ENCODE results near the gene SCYL1.
"Not testable (repeated sequence)": the region's sequence is repeated elsewhere in the genome, so short reads cannot be mapped to it uniquely, and the experiment has no call there.

The SCYL1 gene

DNA sequence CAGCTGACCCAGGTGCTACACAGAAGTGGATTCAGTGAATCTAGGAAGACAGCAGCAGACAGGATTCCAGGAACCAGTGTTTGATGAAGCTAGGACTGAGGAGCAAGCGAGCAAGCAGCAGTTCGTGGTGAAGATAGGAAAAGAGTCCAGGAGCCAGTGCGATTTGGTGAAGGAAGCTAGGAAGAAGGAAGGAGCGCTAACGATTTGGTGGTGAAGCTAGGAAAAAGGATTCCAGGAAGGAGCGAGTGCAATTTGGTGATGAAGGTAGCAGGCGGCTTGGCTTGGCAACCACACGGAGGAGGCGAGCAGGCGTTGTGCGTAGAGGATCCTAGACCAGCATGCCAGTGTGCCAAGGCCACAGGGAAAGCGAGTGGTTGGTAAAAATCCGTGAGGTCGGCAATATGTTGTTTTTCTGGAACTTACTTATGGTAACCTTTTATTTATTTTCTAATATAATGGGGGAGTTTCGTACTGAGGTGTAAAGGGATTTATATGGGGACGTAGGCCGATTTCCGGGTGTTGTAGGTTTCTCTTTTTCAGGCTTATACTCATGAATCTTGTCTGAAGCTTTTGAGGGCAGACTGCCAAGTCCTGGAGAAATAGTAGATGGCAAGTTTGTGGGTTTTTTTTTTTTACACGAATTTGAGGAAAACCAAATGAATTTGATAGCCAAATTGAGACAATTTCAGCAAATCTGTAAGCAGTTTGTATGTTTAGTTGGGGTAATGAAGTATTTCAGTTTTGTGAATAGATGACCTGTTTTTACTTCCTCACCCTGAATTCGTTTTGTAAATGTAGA lies 24.3 kb upstream of the SCYL1 start:
- no peak overlapping the region for H3K4me3 Mint-ChIP-seq
- no peaks in the 10 kb centered on the region for H3K9me3 Mint-ChIP-seq
- no peaks in the 10 kb centered on the region for H3K27me3 Mint-ChIP-seq
- no peak overlapping the region for H3K27ac Mint-ChIP-seq
- H3K4me1 Mint-ChIP-seq (ENCODE audit: low read depth) = peaks cover 44% of the 10 kb centered on the region
- no peaks in the 10 kb centered on the region for H3K36me3 Mint-ChIP-seq (ENCODE audit: low read depth)

DNA sequence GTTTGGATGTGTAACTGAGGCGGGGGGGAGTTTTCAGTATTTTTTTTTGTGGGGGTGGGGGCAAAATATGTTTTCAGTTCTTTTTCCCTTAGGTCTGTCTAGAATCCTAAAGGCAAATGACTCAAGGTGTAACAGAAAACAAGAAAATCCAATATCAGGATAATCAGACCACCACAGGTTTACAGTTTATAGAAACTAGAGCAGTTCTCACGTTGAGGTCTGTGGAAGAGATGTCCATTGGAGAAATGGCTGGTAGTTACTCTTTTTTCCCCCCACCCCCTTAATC lies 23.8 kb upstream of the SCYL1 start:
- no peaks in the 10 kb centered on the region for H3K9me3 Mint-ChIP-seq
- H3K27ac Mint-ChIP-seq = no peak overlapping the region
- H3K36me3 Mint-ChIP-seq (ENCODE audit: low read depth) = no peaks in the 10 kb centered on the region
- H3K27me3 Mint-ChIP-seq = no peaks in the 10 kb centered on the region
- peaks cover 45% of the 10 kb centered on the region for H3K4me1 Mint-ChIP-seq (ENCODE audit: low read depth)
- no peak overlapping the region for H3K4me3 Mint-ChIP-seq

DNA sequence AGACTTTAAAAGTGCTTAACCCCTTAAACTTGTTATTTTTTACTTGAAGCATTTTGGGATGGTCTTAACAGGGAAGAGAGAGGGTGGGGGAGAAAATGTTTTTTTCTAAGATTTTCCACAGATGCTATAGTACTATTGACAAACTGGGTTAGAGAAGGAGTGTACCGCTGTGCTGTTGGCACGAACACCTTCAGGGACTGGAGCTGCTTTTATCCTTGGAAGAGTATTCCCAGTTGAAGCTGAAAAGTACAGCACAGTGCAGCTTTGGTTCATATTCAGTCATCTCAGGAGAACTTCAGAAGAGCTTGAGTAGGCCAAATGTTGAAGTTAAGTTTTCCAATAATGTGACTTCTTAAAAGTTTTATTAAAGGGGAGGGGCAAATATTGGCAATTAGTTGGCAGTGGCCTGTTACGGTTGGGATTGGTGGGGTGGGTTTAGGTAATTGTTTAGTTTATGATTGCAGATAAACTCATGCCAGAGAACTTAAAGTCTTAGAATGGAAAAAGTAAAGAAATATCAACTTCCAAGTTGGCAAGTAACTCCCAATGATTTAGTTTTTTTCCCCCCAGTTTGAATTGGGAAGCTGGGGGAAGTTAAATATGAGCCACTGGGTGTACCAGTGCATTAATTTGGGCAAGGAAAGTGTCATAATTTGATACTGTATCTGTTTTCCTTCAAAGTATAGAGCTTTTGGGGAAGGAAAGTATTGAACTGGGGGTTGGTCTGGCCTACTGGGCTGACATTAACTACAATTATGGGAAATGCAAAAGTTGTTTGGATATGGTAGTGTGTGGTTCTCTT lies 23.2 kb upstream of the SCYL1 start:
- H3K27ac Mint-ChIP-seq = no peak overlapping the region
- H3K9me3 Mint-ChIP-seq = no peaks in the 10 kb centered on the region
- no peaks in the 10 kb centered on the region for H3K36me3 Mint-ChIP-seq (ENCODE audit: low read depth)
- peaks cover 45% of the 10 kb centered on the region for H3K4me1 Mint-ChIP-seq (ENCODE audit: low read depth)
- H3K4me3 Mint-ChIP-seq = no peak overlapping the region
- H3K27me3 Mint-ChIP-seq = no peaks in the 10 kb centered on the region

DNA sequence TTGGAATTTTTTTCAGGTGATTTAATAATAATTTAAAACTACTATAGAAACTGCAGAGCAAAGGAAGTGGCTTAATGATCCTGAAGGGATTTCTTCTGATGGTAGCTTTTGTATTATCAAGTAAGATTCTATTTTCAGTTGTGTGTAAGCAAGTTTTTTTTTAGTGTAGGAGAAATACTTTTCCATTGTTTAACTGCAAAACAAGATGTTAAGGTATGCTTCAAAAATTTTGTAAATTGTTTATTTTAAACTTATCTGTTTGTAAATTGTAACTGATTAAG lies 22.7 kb upstream of the SCYL1 start:
- Mint-ChIP-seq H3K4me3 (no peak overlapping the region), H3K27me3 (no peaks in the 10 kb centered on the region), H3K36me3 (ENCODE audit: low read depth) (no peaks in the 10 kb centered on the region), H3K27ac (no peak overlapping the region), H3K4me1 (ENCODE audit: low read depth) (peaks cover 45% of the 10 kb centered on the region), H3K9me3 (no peaks in the 10 kb centered on the region)

DNA sequence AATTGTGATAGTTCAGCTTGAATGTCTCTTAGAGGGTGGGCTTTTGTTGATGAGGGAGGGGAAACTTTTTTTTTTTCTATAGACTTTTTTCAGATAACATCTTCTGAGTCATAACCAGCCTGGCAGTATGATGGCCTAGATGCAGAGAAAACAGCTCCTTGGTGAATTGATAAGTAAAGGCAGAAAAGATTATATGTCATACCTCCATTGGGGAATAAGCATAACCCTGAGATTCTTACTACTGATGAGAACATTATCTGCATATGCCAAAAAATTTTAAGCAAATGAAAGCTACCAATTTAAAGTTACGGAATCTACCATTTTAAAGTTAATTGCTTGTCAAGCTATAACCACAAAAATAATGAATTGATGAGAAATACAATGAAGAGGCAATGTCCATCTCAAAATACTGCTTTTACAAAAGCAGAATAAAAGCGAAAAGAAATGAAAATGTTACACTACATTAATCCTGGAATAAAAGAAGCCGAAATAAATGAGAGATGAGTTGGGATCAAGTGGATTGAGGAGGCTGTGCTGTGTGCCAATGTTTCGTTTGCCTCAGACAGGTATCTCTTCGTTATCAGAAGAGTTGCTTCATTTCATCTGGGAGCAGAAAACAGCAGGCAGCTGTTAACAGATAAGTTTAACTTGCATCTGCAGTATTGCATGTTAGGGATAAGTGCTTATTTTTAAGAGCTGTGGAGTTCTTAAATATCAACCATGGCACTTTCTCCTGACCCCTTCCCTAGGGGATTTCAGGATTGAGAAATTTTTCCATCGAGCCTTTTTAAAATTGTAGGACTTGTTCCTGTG lies 22.1 kb upstream of the SCYL1 start:
- Mint-ChIP-seq H3K27me3 (no peaks in the 10 kb centered on the region), H3K9me3 (no peaks in the 10 kb centered on the region), H3K27ac (no peak overlapping the region), H3K36me3 (ENCODE audit: low read depth) (no peaks in the 10 kb centered on the region), H3K4me3 (no peak overlapping the region), H3K4me1 (ENCODE audit: low read depth) (peaks cover 49% of the 10 kb centered on the region)

DNA sequence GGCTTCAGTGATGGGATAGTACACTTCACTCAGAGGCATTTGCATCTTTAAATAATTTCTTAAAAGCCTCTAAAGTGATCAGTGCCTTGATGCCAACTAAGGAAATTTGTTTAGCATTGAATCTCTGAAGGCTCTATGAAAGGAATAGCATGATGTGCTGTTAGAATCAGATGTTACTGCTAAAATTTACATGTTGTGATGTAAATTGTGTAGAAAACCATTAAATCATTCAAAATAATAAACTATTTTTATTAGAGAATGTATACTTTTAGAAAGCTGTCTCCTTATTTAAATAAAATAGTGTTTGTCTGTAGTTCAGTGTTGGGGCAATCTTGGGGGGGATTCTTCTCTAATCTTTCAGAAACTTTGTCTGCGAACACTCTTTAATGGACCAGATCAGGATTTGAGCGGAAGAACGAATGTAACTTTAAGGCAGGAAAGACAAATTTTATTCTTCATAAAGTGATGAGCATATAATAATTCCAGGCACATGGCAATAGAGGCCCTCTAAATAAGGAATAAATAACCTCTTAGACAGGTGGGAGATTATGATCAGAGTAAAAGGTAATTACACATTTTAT lies 21.4 kb upstream of the SCYL1 start:
- H3K27me3 Mint-ChIP-seq = no peaks in the 10 kb centered on the region
- H3K4me1 Mint-ChIP-seq (ENCODE audit: low read depth) = peaks cover 50% of the 10 kb centered on the region
- no peak overlapping the region for H3K4me3 Mint-ChIP-seq
- no peaks in the 10 kb centered on the region for H3K9me3 Mint-ChIP-seq
- peak overlapping the region; percentile 91 for H3K27ac Mint-ChIP-seq
- H3K36me3 Mint-ChIP-seq (ENCODE audit: low read depth) = no peaks in the 10 kb centered on the region

DNA sequence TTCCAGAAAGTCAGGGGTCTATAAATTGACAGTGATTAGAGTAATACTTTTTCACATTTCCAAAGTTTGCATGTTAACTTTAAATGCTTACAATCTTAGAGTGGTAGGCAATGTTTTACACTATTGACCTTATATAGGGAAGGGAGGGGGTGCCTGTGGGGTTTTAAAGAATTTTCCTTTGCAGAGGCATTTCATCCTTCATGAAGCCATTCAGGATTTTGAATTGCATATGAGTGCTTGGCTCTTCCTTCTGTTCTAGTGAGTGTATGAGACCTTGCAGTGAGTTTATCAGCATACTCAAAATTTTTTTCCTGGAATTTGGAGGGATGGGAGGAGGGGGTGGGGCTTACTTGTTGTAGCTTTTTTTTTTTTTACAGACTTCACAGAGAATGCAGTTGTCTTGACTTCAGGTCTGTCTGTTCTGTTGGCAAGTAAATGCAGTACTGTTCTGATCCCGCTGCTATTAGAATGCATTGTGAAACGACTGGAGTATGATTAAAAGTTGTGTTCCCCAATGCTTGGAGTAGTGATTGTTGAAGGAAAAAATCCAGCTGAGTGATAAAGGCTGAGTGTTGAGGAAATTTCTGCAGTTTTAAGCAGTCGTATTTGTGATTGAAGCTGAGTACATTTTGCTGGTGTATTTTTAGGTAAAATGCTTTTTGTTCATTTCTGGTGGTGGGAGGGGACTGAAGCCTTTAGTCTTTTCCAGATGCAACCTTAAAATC lies 20.8 kb upstream of the SCYL1 start:
- peaks cover 45% of the 10 kb centered on the region for H3K4me1 Mint-ChIP-seq (ENCODE audit: low read depth)
- H3K27ac Mint-ChIP-seq = peak overlapping the region; percentile 91
- H3K9me3 Mint-ChIP-seq = no peaks in the 10 kb centered on the region
- no peaks in the 10 kb centered on the region for H3K36me3 Mint-ChIP-seq (ENCODE audit: low read depth)
- no peaks in the 10 kb centered on the region for H3K27me3 Mint-ChIP-seq
- H3K4me3 Mint-ChIP-seq = no peak overlapping the region

DNA sequence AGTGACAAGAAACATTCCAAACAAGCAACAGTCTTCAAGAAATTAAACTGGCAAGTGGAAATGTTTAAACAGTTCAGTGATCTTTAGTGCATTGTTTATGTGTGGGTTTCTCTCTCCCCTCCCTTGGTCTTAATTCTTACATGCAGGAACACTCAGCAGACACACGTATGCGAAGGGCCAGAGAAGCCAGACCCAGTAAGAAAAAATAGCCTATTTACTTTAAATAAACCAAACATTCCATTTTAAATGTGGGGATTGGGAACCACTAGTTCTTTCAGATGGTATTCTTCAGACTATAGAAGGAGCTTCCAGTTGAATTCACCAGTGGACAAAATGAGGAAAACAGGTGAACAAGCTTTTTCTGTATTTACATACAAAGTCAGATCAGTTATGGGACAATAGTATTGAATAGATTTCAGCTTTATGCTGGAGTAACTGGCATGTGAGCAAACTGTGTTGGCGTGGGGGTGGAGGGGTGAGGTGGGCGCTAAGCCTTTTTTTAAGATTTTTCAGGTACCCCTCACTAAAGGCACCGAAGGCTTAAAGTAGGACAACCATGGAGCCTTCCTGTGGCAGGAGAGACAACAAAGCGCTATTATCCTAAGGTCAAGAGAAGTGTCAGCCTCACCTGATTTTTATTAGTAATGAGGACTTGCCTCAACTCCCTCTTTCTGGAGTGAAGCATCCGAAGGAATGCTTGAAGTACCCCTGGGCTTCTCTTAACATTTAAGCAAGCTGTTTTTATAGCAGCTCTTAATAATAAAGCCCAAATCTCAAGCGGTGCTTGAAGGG lies 20.0 kb upstream of the SCYL1 start:
- Mint-ChIP-seq H3K36me3 (ENCODE audit: low read depth) (no peaks in the 10 kb centered on the region), H3K4me3 (no peak overlapping the region), H3K27me3 (no peaks in the 10 kb centered on the region), H3K9me3 (no peaks in the 10 kb centered on the region), H3K27ac (peak overlapping the region; percentile 80), H3K4me1 (ENCODE audit: low read depth) (peaks cover 47% of the 10 kb centered on the region)

DNA sequence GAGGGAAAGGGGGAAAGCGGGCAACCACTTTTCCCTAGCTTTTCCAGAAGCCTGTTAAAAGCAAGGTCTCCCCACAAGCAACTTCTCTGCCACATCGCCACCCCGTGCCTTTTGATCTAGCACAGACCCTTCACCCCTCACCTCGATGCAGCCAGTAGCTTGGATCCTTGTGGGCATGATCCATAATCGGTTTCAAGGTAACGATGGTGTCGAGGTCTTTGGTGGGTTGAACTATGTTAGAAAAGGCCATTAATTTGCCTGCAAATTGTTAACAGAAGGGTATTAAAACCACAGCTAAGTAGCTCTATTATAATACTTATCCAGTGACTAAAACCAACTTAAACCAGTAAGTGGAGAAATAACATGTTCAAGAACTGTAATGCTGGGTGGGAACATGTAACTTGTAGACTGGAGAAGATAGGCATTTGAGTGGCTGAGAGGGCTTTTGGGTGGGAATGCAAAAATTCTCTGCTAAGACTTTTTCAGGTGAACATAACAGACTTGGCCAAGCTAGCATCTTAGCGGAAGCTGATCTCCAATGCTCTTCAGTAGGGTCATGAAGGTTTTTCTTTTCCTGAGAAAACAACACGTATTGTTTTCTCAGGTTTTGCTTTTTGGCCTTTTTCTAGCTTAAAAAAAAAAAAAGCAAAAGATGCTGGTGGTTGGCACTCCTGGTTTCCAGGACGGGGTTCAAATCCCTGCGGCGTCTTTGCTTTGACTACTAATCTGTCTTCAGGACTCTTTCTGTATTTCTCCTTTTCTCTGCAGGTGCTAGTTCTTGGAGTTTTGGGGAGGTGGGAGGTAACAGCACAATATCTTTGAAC lies 19.2 kb upstream of the SCYL1 start:
- Mint-ChIP-seq H3K27me3 (no peaks in the 10 kb centered on the region), H3K36me3 (ENCODE audit: low read depth) (no peaks in the 10 kb centered on the region), H3K27ac (peak overlapping the region; percentile 80), H3K4me1 (ENCODE audit: low read depth) (peaks cover 52% of the 10 kb centered on the region), H3K4me3 (no peak overlapping the region), H3K9me3 (no peaks in the 10 kb centered on the region)

DNA sequence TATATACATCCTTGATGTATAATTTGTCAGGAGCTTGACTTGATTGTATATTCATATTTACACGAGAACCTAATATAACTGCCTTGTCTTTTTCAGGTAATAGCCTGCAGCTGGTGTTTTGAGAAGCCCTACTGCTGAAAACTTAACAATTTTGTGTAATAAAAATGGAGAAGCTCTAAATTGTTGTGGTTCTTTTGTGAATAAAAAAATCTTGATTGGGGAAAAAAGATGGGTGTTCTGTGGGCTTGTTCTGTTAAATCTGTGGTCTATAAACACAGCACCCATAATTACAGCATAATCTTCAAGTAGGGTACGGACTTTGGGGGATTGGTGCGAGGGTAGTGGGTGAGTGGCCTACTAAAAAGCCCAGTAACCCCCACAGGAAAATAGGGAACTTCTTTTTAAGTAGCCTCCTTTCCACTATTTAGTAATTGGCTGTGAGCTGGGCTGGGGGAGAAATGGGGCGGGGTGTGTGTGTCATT lies 18.6 kb upstream of the SCYL1 start:
- peak overlapping the region; percentile 80 for H3K27ac Mint-ChIP-seq
- no peaks in the 10 kb centered on the region for H3K36me3 Mint-ChIP-seq (ENCODE audit: low read depth)
- H3K9me3 Mint-ChIP-seq = no peaks in the 10 kb centered on the region
- H3K4me3 Mint-ChIP-seq = no peak overlapping the region
- peaks cover 53% of the 10 kb centered on the region for H3K4me1 Mint-ChIP-seq (ENCODE audit: low read depth)
- no peaks in the 10 kb centered on the region for H3K27me3 Mint-ChIP-seq

DNA sequence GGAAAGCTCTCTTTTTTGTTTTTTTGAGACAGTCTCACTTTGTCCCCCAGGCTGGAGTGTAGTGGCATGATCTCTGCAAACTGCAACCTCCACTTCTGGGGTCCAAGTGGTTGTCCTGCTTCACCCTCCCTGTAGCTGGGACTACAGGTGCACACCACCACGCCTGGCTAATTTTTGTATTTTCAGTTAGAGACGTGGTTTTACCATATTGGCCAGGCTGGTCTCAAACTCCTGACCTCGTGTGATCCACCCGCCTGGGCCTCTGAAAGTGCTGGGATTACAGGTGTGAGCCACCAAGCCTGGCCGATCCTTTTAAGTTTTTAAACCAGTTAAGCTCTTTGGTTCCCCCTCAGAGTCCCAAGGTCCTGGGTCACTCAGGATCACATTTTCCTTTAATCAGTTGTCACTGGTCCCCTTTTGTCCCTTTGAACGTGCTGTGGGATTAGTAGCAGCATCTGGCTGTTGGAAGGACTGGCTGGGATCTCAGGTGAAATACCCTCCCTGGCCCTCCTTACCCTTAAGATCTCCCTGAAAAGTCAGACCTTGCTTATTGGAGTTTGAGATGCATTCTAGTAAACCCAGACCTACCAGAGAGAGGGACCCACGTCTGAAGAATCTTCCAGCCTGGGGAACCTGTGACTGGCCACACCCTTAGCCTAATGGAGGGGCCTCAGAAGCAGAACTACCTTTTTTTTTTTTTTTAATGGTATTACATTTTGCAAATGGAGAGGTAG lies 17.9 kb upstream of the SCYL1 start:
- Mint-ChIP-seq H3K9me3 (no peaks in the 10 kb centered on the region), H3K27ac (peak overlapping the region; percentile 80)

DNA sequence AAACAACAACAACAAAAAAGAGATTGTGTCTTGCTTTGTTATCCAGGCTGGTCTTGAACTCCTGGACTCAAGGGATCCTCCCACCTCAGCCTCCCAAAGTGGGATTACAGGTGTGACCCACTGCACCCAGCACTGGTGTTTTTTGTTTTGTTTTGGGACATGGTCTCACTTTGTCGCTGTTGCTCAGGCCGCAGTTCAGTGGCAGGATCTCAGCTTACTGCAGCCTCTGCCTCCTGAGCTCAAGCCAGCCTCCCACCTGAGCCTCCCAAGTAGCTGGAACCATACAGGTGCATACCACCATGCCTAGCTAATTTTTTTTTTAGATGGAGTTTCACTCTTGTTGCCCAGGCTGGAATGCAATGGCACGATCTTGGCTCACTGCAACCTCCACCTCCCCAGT lies 12.6 kb upstream of the SCYL1 start:
- peaks cover 24% of the 10 kb centered on the region for H3K4me1 Mint-ChIP-seq (ENCODE audit: low read depth)
- not testable (repeated sequence) for H3K36me3 Mint-ChIP-seq (ENCODE audit: low read depth); H3K27ac Mint-ChIP-seq; H3K4me3 Mint-ChIP-seq; H3K9me3 Mint-ChIP-seq; H3K27me3 Mint-ChIP-seq

More for the DNA sequence above, 17.9 kb upstream of the SCYL1 start:
- Mint-ChIP-seq H3K4me3 (no peak overlapping the region), H3K27me3 (no peaks in the 10 kb centered on the region), H3K4me1 (ENCODE audit: low read depth) (peaks cover 53% of the 10 kb centered on the region), H3K36me3 (ENCODE audit: low read depth) (no peaks in the 10 kb centered on the region)

Measured in stimulated activated naive CD8-positive, alpha-beta T cell treated with anti-CD3 and anti-CD28 coated beads, Interleukin-15, Interleukin-2, amounts not matched to agents 100 ng/mL and 50 ng/mL, for 24 hours (primary cell).